Suppressor macrophage (primary cell): ENCODE data around the gene SCO2.
A peak's percentile ranks its signal among the peaks of the same experiment; 100 is the strongest.

Experiments used
- DNase-seq, 4 experiments: peaks; one replicate each; pipeline ENCODE4 v3.0.0-alpha.2; 2020 to 2022

Gene SCO2

DNA sequence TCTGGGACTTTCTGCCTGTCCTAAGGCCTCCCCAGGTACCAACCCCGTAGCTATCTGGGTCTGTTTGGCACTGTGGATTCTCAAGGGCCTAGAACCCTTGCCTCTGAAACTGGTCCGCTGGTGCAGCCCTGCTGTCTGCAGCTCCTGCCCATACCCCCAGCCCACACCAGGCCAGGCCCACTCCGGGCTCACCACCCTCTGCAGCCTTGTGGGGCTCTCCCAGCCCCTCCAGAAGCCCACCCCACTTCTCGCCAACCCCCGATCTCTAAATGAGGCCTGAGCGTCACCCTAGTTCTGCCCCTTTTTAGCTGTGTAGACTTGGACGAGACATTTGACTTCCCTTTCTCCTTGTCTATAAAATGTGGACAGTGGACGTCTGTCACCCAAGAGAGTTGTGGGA is 25.0 kb upstream of the SCO2 start:
- no peak for DNase-seq

GRCh38 chr22:50548921-50549790 is 23.8 kb upstream of the SCO2 start:
- no peak for DNase-seq

DNA sequence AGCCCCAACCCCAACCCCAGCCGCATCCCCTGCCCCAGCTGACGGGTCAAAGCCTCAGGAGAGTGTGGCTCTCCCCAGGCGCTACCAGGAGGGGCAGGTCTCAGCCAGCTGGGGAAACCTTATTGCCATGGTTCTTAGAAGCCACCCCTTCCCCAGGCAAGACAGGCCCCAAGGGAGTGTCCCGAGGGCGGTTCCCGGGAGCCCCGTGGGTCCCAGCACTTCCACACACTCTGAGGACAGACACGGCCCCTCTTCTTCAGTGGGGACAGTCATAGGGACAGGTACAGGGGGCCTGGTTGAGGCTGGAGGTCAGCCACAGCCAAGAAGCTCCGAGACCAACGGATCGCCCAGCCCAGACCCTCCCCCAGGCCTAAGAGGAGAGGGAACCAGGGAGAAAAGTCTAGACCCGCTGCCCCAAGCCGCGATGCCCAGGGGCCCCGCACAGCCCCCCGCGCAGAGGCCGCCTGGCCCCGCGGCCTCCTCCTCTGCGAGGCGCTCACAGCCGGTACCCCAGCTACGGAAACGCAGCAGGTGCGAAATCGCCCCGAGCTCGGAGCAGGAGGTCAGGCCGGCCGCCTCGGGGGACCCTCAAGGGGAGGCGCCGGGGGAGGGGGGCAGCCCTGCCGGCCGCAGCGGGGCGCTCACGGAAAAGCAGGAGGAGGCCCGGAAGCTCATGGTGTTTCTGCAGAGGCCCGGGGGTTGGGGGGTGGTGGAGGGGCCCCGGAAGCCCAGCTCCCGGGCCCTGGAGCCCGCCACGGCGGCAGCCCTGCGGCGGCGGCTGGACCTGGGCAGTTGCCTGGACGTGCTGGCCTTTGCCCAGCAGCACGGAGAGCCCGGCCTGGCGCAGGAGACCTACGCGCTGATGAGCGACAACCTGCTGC is 22.9 kb upstream of the SCO2 start:
- DNase-seq = peak in 2 of 4 experiments; percentile 32 to 42

GRCh38 chr22:50547263-50547985 is 22.0 kb upstream of the SCO2 start:
- DNase-seq = no peak

GRCh38 chr22:50546326-50547262 is 21.2 kb upstream of the SCO2 start:
- DNase-seq = no peak

GRCh38 chr22:50545522-50546325 is 20.3 kb upstream of the SCO2 start, which contains the start of gene KLHDC7B:
Gene KLHDC7B, plus strand, starts transcription at chr22:50545899. Its CDS starts 345 bp downstream, at chr22:50546244.
- DNase-seq = no peak

GRCh38 chr22:50544746-50545253 is 19.4 kb upstream of the SCO2 start:
- DNase-seq = no peak

DNA sequence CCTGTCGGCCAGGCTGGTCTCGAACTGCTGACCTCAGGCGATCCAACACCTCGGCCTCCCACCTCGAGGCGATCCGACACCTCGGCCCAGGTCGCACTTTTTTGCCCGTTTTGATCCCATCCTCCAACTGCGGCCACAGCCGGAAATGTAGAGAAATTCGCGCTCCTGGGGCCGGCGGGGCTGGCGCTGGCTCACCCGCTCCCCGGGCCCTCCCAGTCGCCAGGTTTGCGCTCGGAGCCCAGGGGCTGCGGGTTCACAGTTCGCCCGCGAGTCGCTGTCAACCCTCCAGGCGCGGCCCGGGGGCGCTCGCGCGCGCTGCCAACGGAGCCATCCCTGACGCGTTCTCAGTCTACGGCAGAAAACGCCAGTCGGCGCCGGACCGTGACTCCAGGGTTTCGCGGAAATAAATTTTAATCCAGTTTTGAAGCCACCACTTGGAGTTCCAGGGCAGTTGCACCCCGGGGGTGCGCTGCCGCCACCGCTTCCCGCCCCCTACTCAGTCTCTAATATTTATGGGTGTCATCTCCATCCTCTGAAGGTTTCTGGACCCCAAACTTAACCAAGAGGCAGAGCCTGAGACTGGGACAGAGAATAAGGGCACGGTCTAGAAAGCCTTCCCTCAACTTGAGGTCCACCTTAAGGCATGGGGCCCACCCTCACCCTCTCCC is 18.8 kb upstream of the SCO2 start:
- peak; percentile 81 to 93 (median 88) for DNase-seq

GRCh38 chr22:50542416-50542927 is 17.1 kb upstream of the SCO2 start:
- DNase-seq = peak; percentile 94 to 98 (median 96)

- DNase-seq = peak; percentile 84 to 95 (median 90)
These were observed 16.2 kb upstream of the SCO2 start for GRCh38 chr22:50541667-50542026.

GRCh38 chr22:50540381-50540780 is 15.0 kb upstream of the SCO2 start:
- DNase-seq = peak in 1 of 4 experiments; percentile 28

- peak in 2 of 4 experiments; percentile 24 to 41 for DNase-seq
These were observed 12.4 kb upstream of the SCO2 start for GRCh38 chr22:50537765-50538164.

DNA sequence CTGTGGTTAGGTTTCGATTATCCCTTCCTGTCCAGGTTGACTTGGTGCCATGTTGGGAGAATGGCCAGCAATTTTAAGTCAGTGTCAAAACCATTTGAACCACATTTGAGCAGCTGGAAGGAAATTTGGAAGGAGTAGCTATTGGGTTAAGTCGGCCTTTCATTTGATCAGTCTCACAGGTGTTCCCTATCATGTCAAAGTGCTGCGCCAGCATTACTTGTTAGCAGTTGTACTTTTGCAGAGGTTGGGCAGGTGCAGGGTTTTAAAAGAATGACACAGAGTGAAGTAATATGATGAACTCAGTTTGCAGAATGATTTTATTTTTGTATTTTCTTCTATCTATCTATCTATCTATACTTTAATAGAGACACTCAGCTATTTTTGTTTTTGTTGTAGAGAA is 10.8 kb upstream of the SCO2 start:
- no peak for DNase-seq

DNA sequence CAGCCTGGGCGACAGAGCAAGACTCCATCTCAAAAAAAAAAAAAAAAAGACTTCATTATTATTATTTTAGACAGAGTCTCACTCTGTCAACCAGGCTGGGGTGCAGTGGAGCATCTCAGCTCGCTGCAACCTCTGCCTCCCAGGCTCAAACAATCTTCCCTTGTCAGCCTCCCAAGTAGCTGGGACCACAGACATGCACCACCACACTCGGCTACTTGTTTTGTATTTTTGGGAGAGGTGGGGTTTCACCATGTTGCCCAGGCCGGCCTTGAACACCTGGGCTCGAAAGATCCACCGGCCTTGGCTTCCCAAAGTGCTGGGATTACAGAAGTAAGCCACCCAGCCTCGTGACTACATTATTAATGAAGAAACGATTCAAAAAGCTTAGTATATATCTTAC is 9.7 kb upstream of the SCO2 start:
- DNase-seq = peak in 1 of 4 experiments; percentile 18

DNA sequence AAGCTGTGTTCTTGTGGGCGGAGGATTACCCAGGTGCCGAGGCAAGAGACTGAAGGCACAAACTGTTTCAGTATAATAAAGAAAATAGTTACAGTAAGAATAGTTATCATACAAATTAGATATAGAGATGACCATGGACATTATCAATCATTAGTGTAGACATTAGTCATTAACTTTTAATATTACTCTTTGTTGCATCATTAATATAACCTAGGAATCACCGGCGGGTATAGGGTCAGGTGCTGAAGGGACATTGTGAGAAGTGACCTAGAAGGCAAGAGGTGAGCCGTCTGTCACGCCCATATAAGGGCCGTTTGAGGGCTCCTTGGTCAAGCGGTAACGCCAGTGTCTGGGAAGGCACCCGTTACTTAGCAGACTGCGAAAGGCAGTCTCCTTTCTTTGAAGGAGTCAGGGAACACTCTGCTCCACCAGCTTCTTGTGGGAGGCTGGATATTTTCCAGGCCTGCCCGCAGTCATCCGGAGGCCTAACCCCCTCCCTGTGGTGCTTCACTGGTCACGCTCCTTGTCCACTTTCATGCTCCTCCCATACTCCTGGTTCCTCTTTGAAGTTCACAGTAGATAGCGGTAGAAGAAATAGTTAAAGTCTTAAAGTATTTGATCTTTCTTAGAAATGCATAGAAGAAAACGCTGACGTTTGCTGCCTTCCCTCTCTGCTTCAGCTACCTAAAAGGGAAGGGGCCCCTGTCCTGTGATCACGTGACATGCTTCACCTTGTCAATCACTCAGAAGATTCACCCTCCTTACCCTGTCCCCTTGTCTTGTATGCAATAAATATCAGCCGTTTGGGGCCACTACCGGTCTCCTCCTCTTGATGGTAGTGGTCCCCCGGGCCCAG is 8.7 kb upstream of the SCO2 start:
- DNase-seq = peak; percentile 70 to 86 (median 82)

DNA sequence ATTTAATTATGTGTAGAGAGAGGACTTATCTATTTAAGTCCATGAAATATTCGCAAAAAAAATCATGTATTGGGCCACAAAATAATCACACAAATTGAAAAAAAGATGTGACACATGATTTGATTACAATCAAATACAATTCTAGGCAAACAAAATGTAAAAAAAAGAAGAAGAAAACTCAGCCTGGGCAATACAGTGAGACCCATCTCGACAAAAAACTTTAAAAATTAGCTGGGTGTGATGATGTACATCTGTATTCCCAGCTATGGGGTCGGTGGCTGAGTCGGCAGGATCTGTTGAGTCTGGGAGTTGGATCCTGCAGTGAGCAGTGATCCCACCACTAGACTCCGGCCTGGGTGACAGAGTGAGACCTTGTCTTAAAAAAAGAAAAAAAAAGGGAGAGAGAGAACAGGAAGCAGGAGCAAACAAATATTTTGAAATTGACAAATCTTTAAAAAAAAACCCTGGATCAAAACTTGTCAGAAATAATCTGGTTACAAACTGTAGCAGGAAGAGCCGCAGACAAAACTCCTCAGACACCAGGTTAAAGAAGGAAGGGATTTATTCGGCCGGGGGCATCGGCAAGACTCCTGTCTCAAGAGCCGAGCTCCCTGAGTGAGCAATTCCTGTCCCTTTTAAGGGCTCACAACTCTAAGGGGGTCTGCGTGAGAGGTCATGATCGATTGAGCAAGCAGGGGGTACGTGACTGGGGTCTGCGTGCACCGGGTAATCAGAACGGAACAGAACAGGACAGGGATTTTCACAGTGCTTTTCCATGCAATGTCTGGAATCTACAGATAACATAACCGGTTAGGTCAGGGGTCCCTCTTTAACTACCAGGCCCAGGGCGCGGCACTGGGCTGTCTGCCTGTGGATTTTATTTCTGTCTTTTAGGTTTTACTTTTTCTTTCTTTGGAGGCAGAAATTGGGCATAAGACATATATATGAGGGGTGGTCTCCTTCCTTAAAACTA is 7.7 kb upstream of the SCO2 start:
- peak in 2 of 4 experiments; percentile 34 to 40 for DNase-seq

DNA sequence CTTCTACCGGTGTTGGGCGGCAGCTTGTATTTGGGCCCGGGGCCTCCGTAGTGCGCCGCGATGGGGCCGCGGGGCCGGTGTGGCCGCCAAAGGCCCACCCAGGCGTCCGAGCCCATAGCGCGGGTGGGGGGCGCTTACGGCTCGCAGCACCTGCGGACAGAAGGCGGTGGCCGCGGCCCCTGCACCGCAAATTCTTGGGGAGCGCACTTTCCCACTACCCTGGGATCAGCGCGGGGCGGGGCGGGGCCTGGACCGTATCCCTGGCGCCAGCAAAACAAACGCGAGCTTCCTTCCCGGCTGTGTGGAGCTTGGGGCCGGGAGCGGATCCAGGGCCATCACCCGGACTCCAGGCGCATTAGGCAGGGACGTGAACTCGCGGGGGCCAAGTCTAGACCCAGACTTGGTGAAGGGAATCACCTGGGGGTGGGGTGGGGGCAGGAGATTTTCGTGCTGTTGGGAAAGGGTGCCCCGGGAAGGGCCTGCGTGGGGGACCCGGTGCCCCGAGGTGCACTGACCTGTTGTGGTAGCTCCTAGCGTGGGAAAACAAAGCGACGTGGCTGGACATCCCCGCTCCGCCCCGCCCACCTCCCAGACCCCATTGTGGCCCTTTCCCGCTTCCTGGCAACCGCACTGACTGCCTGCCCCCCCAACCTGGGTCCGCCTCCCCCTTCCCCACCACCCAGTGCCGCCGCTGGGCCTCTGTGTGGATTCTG is 6.7 kb upstream of the SCO2 start:
- DNase-seq = peak; percentile 67 to 88 (median 76)
